ENCODE results near the gene UQCR10. TPM values are rescaled to one million over a fixed set of nuclear protein-coding genes. Genes with fewer than 3 reads are reported as not detected.
A peak's percentile ranks its signal among the peaks of the same experiment; 100 is the strongest.

Gene UQCR10
- total RNA-seq, 3 donors from 2014 or later, result 61.2 to 74.1 (median 68.3) TPM

- Histone ChIP-seq H3K4me1 (peaks cover 7 to 21% of the 10 kb centered on the region in 2 donors), H3K9me3 (no peaks in the 10 kb centered on the region), H3K27ac (peak overlapping the region; percentile 74 to 77), H3K4me3 (no peak overlapping the region), H3K27me3 (no peaks in the 10 kb centered on the region), H3K36me3 (no peaks in the 10 kb centered on the region)
- peak; percentile 59 to 61 for DNase-seq (ENCODE audit: low spot score in 2 of 2)
- intact Hi-C loops (cut with DNase I; ENCODE audit: low total_unique reads), result loop anchor here (5.0 kb wide), 1 partner anchor 790 kb away; no protein-coding TSS in a partner anchor
- TF ChIP-seq POLR2AphosphoS5 (IDR thresholded peaks at IDR 0.05) (no peak), POLR2A (IDR thresholded peaks at IDR 0.05) (no peak), CTCF (IDR thresholded peaks at IDR 0.05) (no peak)
Observed at GRCh38 chr22:29782061-29782845, 15.1 kb downstream of the UQCR10 start.

GRCh38 chr22:29784451-29785361 is 17.5 kb downstream of the UQCR10 start:
- intact Hi-C loops (cut with DNase I; ENCODE audit: low total_unique reads), result loop anchor here (5.0 kb wide), 1 partner anchor 792 kb away; no protein-coding TSS in a partner anchor
- Histone ChIP-seq H3K4me1 (peaks cover 7 to 21% of the 10 kb centered on the region in 2 donors), H3K27me3 (no peaks in the 10 kb centered on the region), H3K4me3 (no peak overlapping the region), H3K9me3 (no peaks in the 10 kb centered on the region), H3K36me3 (no peaks in the 10 kb centered on the region), H3K27ac (peak overlapping the region; percentile 62 to 78)
- peak in 1 of 2 donors; percentile 28 for DNase-seq (ENCODE audit: low spot score in 2 of 2)
- TF ChIP-seq CTCF (IDR thresholded peaks at IDR 0.05) (no peak), POLR2AphosphoS5 (IDR thresholded peaks at IDR 0.05) (peak in 1 of 3 donors; percentile 17)

GRCh38 chr22:29786031-29786430 is 18.9 kb downstream of the UQCR10 start:
- DNase-seq (ENCODE audit: low spot score in 2 of 2), result no peak
- Histone ChIP-seq H3K27ac (no peak overlapping the region), H3K36me3 (no peaks in the 10 kb centered on the region), H3K9me3 (no peaks in the 10 kb centered on the region), H3K4me1 (peaks cover 7 to 18% of the 10 kb centered on the region in 2 donors), H3K4me3 (no peak overlapping the region), H3K27me3 (no peaks in the 10 kb centered on the region)
- intact Hi-C loops (cut with DNase I; ENCODE audit: low total_unique reads), result no loop called here
- no peak for TF ChIP-seq CTCF (IDR thresholded peaks at IDR 0.05)
- TF ChIP-seq POLR2AphosphoS5 (IDR thresholded peaks at IDR 0.05), result no peak
- no peak for TF ChIP-seq POLR2A (IDR thresholded peaks at IDR 0.05)

- intact Hi-C loops (cut with DNase I; ENCODE audit: low total_unique reads), result no loop called here
- H3K27ac ChIP-seq, result peak overlapping the region; percentile 23 to 34
- H3K4me3 ChIP-seq, result no peak overlapping the region
- DNase-seq (ENCODE audit: low spot score in 2 of 2), result no peak
- H3K9me3 ChIP-seq, result no peaks in the 10 kb centered on the region
- no peak for TF ChIP-seq POLR2A (IDR thresholded peaks at IDR 0.05)
- TF ChIP-seq CTCF (IDR thresholded peaks at IDR 0.05), result no peak
- H3K36me3 ChIP-seq, result no peaks in the 10 kb centered on the region
- H3K27me3 ChIP-seq, result no peaks in the 10 kb centered on the region
- H3K4me1 ChIP-seq, result peaks cover 2 to 8% of the 10 kb centered on the region in 2 donors
Observed at GRCh38 chr22:29787371-29787980, 20.3 kb downstream of the UQCR10 start.
